ENCODE measurements around the gene SEC24B. TPM values are rescaled to one million over a fixed set of nuclear protein-coding genes. Genes with fewer than 3 reads are reported as not detected.
A peak's percentile ranks its signal among the peaks of the same experiment; 100 is the strongest.

Gene SEC24B
- 46.7 TPM for total RNA-seq

DNA sequence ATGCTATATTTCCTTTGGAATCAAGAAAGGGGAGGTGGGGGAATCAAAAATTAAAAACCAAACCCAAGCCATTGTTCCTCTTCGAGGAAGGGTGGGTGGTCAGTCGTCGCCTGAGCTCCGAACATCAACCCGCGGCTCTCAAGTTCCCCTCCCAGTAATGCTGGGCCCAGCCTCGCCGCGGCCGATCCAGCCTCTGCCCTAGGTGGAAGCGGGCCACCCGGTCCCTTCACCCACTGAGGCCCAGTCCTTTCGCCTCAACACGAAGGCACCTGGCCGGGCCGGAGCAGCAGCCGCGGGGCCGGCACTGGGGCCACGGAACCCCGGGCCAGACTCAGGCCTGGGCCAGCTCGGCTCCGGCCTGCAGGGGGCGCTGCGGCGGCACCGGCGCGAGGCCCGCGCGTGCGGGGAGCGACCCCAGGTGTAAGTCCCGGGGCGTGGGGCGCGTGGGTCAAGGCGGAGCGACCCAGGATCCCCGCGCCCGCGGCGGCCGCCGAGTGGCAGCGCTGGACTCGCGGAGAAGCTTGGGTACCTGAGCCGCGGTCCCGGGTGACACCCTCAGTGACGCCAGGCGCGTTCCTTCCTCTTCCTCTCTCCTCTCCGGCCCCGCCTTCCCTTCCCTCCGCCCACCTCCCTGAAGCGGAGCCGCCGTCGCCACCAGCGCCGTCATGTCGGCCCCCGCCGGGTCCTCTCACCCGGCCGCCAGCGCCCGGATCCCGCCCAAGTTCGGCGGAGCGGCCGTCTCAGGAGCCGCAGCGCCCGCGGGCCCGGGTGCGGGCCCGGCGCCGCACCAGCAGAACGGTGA, at the start of gene SEC24B:
Gene SEC24B (plus strand): TSS at position 611 of the 802 bp plus-strand sequence. CDS start 55 bp downstream, at position 666.
- DNase-seq (ENCODE audit: low spot score) (peak; percentile 94), ATAC-seq (peak; percentile 94)
- intact Hi-C loops (cut with DNase I), result loop anchor here (10.0 kb wide), 1 partner anchor 271 kb away; the partner anchor contains the start of gene CASP6

DNA sequence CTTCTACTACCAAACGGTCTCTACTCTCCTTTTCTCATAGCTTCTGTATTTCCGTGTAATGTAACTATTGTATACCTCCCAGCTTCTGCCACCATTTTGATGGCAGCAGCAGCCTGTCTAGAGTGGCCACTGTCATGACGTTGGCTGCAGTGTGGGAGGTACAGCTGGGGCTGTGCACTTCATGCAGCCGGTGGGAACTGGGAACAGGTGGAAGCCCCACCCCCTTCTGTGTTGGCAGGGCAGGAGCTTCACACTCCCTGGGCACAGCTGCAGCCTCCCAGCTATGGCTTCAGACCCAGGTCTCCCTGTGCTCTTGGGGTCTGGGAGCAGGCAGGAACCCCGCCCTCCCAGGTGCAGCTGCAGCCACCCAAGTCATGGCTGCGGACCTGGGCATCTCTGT, 49.8 kb upstream of the SEC24B start:
- DNase-seq (ENCODE audit: low spot score) (no peak), ATAC-seq (no peak)
- intact Hi-C loops (cut with DNase I), result no loop called here

DNA sequence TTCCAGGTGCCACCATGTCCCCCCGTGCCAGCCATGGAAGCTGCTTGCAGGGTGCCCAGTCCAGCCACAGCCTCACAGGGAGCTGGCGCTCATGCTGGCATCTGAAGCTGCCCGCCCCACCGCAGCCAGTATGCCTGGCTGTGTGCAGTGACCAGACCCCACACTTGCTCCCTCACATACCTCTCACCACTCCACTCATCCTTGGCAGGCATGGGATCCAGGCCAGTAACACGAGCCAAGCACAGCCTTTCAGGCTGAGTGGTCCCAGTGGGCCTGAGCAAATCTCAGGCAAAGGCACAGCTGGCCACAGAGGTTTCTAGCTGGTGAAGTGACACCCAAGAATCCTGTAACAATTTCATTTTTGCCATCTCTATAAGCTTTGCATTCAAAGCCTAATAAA, 48.4 kb upstream of the SEC24B start:
- ATAC-seq, result no peak

DNA sequence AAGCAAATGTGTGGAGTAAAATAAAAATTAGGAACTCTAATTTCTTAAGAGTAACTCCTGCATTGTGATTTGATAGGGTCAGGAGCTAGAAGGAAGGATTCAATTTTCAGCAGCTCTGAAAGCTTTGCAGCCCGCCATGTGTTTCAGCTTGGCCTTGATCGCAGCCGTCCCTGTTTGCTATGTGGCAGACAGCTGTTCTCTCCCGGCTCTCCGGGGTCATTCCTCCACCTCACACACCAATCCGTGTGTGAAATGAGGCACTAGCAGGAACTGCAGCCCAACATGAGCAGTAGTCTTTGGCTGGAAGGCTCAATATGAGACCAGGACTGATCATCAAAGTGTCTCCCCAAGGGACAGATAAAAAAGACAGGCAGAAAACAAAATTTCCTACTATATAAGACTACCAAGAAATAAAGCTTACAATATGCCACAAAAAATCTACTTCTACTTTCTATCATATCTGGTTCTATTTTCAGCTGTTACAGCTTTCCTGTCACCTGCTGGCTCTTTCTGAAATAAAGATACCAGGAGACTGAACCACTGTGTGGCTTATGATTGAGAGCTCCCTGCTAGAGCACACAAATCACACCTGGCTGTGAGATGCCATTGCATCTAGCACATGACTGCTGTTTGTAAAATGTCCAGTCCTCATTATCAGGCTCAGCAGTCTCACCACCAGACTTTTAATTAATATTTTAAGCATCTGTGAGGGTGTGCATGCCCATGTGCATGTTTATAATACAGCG, 44.1 kb upstream of the SEC24B start:
- DNase-seq (ENCODE audit: low spot score), result no peak
- intact Hi-C loops (cut with DNase I), result no loop called here
- ATAC-seq, result peak; percentile 42

More for the DNA sequence above, 48.4 kb upstream of the SEC24B start:
- DNase-seq (ENCODE audit: low spot score), result no peak
- intact Hi-C loops (cut with DNase I), result no loop called here

DNA sequence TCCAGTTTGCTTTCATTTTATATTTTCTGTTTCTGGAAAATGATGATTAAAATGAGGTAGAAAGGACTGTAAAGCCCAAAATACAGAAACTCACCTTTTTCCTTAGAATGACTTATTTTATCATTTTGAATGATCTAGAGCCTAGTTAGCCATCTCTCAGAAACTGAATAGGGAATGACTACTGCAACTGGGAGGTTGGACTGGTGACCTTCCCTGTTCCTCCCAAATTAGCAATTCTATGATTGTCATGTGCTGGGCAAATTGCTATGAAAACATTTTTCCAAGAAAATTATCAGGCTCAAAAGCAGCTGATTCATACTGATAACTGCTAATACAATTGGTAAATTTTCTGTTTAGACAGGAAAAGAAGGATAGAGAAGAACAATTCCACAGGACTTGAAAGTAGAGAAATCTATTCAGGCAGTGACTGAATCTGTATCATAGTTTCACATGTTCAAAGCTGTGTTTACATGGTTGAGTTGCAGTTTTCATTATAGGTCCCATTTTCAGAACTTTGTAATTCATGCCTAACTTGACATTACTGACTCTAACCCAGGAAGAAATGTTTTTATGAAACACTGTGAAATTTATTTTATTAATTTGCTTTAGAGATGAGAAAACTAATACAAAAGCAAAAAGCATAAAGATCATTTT, 43.4 kb upstream of the SEC24B start:
- intact Hi-C loops (cut with DNase I), result no loop called here
- no peak for ATAC-seq
- DNase-seq (ENCODE audit: low spot score), result no peak

DNA sequence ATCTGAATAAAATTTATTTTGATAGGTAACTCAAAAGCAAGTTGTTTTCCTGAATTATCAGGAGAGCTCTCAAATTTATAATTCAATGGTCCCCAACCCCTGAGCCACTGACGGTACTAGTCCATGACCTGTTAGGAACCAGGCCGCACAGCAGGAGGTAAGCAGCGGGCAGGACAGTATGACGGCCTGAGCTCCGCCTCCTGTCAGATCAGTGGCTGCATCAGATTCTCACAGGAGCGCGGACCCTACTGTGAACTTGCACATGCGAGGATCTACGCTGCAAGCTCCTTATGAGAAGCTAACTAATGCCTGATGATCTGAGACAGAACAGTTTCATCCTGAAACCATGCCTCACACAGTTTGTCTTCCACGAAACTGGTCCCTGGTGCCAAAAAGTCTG, 37.9 kb upstream of the SEC24B start:
- intact Hi-C loops (cut with DNase I), result no loop called here
- no peak for DNase-seq (ENCODE audit: low spot score)
- ATAC-seq, result no peak

DNA sequence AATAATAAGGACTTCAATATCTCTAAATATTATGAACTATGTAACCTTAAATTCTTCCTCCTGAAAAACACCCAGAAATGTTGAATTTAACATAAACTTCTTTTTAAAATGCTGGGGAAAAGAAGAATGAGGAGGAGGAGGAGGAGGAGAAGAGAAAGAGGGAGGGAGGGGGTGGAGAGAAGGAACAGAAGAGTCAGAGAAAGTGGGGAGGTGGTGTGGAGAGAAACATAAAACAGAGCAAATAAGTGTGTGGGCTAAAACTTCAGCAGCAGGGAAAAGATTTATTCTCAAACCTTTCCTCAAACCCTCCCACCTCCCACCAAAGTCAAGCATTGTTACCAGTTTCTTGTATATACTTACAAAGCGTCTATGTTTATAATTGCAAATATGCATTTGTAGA, 34.7 kb upstream of the SEC24B start:
- intact Hi-C loops (cut with DNase I), result no loop called here
- ATAC-seq, result no peak
- DNase-seq (ENCODE audit: low spot score), result no peak

DNA sequence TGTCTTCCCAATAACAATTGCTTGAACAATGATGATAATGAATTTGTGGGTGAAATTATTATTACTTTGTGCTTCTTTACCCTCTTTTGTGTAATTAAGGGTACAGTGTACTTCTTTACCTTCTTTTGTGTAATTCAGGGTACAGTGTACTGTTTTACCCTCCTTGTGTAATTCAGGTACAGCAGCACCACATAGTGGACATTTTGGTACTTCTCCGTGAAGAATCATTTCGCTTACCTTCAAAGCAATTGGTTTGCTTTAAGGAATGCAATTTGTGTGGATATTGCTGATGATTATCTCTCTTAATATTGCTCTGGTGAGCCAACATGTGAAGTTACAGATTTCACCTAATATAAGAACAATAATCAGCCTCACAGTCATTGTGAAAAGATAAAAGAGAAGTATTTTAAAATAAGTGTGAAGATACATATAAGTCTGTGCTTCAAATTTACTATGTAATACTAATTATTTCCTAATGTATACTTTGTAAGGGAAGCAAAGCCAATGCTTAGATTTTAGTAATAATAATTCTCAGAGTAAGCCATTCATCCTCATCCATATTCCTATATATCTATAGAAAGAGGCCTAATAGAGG, 27.2 kb upstream of the SEC24B start:
- DNase-seq (ENCODE audit: low spot score) (no peak), ATAC-seq (peak; percentile 60)
- intact Hi-C loops (cut with DNase I), result loop anchor here (10.0 kb wide), 1 partner anchor 572 kb away; no protein-coding TSS in a partner anchor

DNA sequence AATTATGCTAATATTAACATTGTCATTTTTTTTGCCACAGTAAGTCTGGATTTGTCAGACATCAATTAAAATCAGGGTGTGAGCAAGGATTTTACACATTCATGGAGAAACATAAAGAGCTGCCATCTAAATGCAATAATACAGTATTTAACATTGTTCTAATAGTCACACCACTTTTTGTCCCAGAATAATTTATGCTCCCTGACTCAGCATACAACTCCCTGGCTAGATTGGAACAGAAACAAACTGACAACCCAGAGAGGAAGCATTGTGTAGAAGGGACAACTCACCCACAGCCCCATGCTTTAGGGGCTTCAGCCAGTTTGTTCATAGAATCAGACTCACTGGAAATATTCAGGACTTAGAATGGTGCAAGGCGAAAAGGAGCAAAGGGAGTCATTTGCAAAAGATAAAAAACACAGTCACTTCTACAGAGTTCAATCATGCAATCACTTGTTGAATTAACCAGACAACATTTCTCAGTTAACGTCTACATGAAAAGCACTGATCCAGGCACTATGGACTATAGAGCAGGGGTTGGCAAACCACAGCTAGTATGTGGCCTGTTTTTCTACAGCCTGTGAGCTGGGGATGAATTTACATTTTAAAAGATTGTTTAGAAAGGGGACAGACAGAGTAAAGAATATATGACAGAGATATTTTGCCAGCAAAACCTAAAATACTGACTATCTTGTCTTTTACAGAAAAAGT, 26.4 kb upstream of the SEC24B start:
- DNase-seq (ENCODE audit: low spot score) (no peak), ATAC-seq (no peak)
- intact Hi-C loops (cut with DNase I), result loop anchor here (10.0 kb wide), 1 partner anchor 572 kb away; no protein-coding TSS in a partner anchor

DNA sequence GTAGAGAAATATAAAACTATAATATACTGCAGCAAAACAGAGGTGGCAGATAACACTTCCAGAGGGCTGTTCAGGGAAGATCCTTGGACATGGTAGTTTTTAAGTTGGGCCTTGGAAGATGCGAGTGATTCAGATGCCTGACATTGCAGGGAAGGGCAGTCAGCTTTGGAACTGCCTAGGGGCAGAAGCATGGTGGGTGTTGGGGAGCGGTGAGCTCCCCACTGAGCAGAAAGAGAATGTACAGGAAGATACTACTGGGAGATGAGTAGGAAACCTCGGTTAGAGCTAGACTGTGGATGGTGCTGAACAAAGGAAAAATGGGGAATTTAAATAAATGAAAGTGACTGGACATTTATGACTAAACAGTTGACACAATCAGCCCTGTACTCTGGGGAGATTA, 24.9 kb upstream of the SEC24B start:
- no peak for DNase-seq (ENCODE audit: low spot score)
- intact Hi-C loops (cut with DNase I), result loop anchor here (10.0 kb wide), 1 partner anchor 574 kb away; no protein-coding TSS in a partner anchor
- no peak for ATAC-seq

DNA sequence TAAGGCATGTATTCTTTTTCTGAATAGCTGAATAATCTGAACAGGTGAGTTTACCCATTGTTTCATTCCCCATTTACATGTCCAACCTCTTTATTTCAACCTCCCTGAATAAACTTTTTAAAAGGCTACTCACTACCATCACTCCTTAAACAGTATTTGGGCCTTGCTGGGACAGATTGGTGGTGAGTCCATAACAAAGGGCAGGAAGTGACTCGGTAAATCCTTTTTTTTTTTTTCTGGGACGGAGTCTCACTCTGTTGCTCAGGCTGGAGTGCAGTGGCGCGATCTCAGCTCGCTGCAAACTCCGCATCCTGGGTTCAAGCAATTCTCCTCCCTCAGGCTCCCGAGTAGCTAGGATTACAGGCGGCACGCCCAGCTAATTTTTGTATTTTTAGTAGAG, 23.4 kb upstream of the SEC24B start:
- ATAC-seq (no peak), DNase-seq (ENCODE audit: low spot score) (no peak)
- intact Hi-C loops (cut with DNase I), result no loop called here

DNA sequence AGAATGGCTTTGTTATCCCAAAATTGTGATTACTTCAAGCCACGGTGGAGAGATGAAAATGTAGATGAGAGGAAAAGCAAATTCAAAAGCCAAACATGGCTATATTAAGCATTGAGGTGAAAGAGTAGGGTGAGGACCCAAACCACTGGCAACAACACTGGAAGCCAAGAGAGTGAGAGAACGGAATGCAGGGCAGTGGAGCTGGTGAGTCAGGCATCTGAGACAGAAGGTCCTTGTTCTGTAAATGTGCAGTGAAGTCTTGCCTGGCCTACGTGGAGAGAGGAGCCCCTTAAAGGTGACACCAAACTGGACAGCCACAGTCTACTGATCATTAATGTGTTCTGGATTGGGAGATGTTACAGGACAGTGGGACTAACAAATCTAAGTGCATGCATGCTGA, 22.8 kb upstream of the SEC24B start:
- ATAC-seq (no peak), DNase-seq (ENCODE audit: low spot score) (no peak)
- intact Hi-C loops (cut with DNase I), result no loop called here

DNA sequence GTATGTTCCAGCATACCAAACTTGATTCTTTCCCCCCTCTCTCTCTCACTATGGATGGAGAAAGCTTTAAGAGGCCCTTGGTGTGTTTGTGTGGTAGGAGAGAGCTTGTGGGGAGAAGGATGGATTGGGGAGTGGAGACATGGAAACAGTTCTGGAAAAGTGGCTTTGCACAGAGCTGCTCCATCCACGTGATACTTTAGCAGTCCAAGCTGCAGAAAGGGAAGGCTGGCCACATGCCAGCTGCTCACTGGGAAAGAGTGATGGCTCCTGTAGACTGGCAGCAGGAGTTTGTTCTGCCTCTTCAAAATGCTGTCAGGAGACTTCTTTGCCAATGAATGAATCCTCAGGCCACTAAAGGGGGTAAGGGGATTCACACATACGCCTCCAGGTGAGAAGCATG, 21.7 kb upstream of the SEC24B start:
- intact Hi-C loops (cut with DNase I), result no loop called here
- ATAC-seq (no peak), DNase-seq (ENCODE audit: low spot score) (no peak)

DNA sequence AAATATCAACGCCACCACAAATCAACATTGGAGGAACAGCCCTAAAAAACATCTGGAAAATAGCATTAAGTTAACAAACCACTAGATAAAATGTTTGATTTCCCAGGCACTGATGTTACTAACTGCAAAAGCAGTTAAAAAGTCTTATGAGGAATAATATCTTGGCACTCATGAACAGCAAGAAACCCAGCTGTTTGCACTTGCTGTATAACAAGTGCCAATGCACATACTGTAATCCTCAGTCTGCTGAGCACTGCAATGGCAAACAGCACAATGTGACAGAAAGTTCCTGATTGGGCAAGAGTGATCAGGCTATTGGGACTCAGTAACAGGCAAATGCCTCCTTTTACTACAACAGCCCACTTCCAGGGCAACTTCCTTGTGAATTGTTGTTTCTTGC, 20.8 kb upstream of the SEC24B start:
- no peak for DNase-seq (ENCODE audit: low spot score)
- no peak for ATAC-seq
- intact Hi-C loops (cut with DNase I), result no loop called here

DNA sequence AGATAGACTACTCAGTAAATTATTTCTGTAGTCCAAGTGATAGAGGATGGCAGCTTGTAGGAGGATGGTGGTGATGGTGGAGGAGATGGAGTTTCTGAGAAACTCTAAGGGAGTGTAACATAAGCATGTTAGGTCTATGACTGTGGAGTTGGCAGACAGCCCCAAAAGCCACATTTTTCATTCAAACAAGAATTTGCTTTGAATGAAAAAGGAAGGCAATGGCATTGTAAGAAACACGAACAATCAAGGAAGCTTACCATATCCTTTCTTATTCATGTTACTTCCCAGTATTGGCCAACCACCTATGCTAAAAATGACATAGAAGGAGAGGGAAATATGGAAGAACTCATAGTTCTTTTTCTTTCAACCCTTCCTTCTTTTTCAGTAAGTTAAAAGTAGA, 18.7 kb upstream of the SEC24B start:
- intact Hi-C loops (cut with DNase I), result no loop called here
- ATAC-seq, result no peak

DNA sequence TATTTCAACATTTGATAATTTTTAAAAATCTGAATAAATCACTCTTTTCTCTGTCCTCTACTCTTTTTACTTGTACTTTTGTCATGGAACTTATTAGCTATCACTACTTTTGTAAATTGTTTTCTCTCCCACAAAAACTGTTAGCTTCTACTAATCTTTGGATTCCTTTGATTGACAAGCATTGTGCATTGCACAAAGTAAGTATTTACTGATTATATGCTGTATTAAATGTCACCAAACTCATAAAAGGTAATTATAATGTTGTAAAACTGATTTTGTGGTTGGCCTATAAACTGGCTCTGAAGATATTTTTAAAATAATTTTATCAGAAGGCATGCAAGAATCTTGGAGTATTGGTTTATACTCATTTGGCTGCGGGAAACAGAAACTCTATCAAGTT, 15.0 kb upstream of the SEC24B start:
- ATAC-seq (no peak), DNase-seq (ENCODE audit: low spot score) (no peak)
- intact Hi-C loops (cut with DNase I), result no loop called here

More for the DNA sequence above, 18.7 kb upstream of the SEC24B start:
- no peak for DNase-seq (ENCODE audit: low spot score)

DNA sequence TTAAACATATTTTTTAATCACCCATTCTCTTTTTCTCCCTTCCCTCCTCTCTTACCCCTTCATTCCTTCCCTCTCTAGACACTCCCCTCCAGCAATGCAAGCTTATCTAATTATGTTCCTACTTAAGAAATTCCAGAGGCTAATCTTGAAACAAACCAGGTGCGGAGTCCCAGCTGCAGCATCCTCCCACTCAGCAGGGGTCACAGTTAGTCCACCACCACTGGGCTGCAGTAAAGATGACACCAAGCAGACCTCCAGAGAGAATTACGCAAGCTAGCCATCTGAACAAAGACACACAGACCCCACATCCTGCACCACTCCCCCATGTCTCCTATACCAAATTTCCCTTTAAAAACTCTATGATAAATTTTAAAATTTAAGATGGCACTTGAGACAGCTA, 13.9 kb upstream of the SEC24B start:
- DNase-seq (ENCODE audit: low spot score), result no peak
- intact Hi-C loops (cut with DNase I), result loop anchor here (10.0 kb wide), 2 partner anchors 415 to 555 kb away; no protein-coding TSS in a partner anchor
- no peak for ATAC-seq

DNA sequence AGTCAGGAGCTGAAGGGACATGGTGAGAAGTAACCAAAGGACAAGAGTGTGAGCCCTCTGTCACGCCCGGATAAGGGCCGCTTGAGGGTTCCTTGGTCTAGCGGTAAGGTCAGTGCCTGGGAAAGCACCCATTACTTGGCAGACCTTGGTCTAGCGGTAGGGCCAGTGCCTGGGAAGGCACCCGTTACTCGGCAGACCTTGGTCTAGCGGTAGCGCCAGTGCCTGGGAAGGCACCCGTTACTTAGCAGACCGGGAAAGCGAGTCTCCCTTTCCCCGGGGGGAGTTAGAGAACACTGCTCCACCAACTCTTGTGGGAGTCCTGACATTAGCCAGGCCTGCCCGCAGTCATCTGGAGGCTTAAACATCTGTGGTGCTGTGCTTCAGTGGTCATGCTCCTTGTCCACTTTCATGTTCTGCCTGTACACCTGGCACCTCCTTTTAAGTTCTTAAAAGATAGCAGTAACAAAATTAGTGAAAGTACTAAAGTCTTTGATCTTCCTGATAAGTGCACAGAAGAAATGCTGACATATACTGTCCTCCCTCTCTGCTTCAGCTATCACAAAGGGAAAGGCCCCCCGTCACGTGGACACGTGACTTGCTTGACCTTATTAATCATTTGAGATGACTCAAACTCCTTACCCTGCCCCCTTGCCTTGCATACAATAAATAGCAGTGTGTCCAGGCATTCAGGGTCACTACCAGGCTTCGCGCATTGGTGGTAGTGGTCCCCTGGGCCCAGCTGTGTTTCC, 9.3 kb upstream of the SEC24B start:
- DNase-seq (ENCODE audit: low spot score) (no peak), ATAC-seq (no peak)
- intact Hi-C loops (cut with DNase I), result loop anchor here (10.0 kb wide), 2 partner anchors 411 to 551 kb away; no protein-coding TSS in a partner anchor

Data from sciatic nerve (tissue), 2 donors.